Inflammatory macrophage (primary cell): ENCODE data around the gene TNPO1.
A peak's percentile ranks its signal among the peaks of the same experiment; 100 is the strongest.
"Not testable (repeated sequence)": the region's sequence is repeated elsewhere in the genome, so short reads cannot be mapped to it uniquely, and the experiment has no call there.

Source experiments
- DNase-seq, 2 donors: peaks; one replicate each; pipeline ENCODE4 v3.0.0-alpha.2; 2020 to 2022

Gene TNPO1

GRCh38 chr5:72854419-72854818, 38.0 kb downstream of the TNPO1 start:
- DNase-seq = no peak

- no peak for DNase-seq
Observed at GRCh38 chr5:72855821-72856220, 39.4 kb downstream of the TNPO1 start.

- DNase-seq = no peak
Observed at GRCh38 chr5:72857396-72857795, 40.9 kb downstream of the TNPO1 start.

- no peak for DNase-seq
Observed at GRCh38 chr5:72859127-72859526, 42.7 kb downstream of the TNPO1 start.

GRCh38 chr5:72860499-72860898, 44.0 kb downstream of the TNPO1 start:
- no peak for DNase-seq

GRCh38 chr5:72871366-72872024, 55.0 kb downstream of the TNPO1 start:
- DNase-seq = no peak

GRCh38 chr5:72878854-72879253, 62.4 kb downstream of the TNPO1 start:
- DNase-seq = no peak

- no peak for DNase-seq
Observed at GRCh38 chr5:72882989-72883388, 66.5 kb downstream of the TNPO1 start.

GRCh38 chr5:72883850-72884249, 67.4 kb downstream of the TNPO1 start:
- no peak for DNase-seq

- no peak for DNase-seq
Observed at GRCh38 chr5:72884892-72885291, 68.4 kb downstream of the TNPO1 start.

GRCh38 chr5:72885824-72886223, 69.4 kb downstream of the TNPO1 start:
- no peak for DNase-seq

- no peak for DNase-seq
Observed at GRCh38 chr5:72888595-72888994, 72.1 kb downstream of the TNPO1 start.

- no peak for DNase-seq
Observed at GRCh38 chr5:72889324-72889723, 72.9 kb downstream of the TNPO1 start.

- DNase-seq = no peak
Observed at GRCh38 chr5:72892846-72893245, 76.4 kb downstream of the TNPO1 start.

GRCh38 chr5:72895758-72896157, 79.3 kb downstream of the TNPO1 start:
- no peak for DNase-seq

GRCh38 chr5:72906806-72907205, 90.3 kb downstream of the TNPO1 start:
- DNase-seq = no peak

GRCh38 chr5:72908664-72909063, 92.2 kb downstream of the TNPO1 start:
- DNase-seq = no peak

GRCh38 chr5:72917371-72917776, 100.9 kb downstream of the TNPO1 start:
- no peak for DNase-seq

- peak; percentile 30 to 76 for DNase-seq
Observed at GRCh38 chr5:72920690-72921502, 104.4 kb downstream of the TNPO1 start.

GRCh38 chr5:72921886-72922285, 105.4 kb downstream of the TNPO1 start:
- DNase-seq = no peak

- DNase-seq = peak; percentile 87 to 90
Observed at GRCh38 chr5:72922422-72922821, 106.0 kb downstream of the TNPO1 start.

GRCh38 chr5:72925336-72926010, 109.0 kb downstream of the TNPO1 start:
- no peak for DNase-seq

GRCh38 chr5:72932686-72933085, 116.2 kb downstream of the TNPO1 start:
- not testable (repeated sequence) for DNase-seq
